A549 treated with CpdA at 1 μM for 4 hours (cell line): ENCODE results near the gene KHDC1. TPM values are rescaled to one million over a fixed set of nuclear protein-coding genes. Genes with fewer than 3 reads are reported as not detected.

Source experiments
- total RNA-seq: library from RNA; stranded (reverse); fragments of 200-300 nt; extraction: Qiagen RNA extraction; gene quantifications from 5 replicates; pipeline ENCODE4 v1.2.3, GENCODE V29; 2022; ENCODE audit warnings: low read depth

Gene KHDC1, protein sequence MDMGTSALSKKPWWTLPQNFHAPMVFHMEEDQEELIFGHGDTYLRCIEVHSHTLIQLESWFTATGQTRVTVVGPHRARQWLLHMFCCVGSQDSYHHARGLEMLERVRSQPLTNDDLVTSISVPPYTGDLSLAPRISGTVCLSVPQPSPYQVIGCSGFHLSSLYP
- 3.2 to 4.8 TPM (median 3.8 TPM) in 5 replicates for total RNA-seq

DNA sequence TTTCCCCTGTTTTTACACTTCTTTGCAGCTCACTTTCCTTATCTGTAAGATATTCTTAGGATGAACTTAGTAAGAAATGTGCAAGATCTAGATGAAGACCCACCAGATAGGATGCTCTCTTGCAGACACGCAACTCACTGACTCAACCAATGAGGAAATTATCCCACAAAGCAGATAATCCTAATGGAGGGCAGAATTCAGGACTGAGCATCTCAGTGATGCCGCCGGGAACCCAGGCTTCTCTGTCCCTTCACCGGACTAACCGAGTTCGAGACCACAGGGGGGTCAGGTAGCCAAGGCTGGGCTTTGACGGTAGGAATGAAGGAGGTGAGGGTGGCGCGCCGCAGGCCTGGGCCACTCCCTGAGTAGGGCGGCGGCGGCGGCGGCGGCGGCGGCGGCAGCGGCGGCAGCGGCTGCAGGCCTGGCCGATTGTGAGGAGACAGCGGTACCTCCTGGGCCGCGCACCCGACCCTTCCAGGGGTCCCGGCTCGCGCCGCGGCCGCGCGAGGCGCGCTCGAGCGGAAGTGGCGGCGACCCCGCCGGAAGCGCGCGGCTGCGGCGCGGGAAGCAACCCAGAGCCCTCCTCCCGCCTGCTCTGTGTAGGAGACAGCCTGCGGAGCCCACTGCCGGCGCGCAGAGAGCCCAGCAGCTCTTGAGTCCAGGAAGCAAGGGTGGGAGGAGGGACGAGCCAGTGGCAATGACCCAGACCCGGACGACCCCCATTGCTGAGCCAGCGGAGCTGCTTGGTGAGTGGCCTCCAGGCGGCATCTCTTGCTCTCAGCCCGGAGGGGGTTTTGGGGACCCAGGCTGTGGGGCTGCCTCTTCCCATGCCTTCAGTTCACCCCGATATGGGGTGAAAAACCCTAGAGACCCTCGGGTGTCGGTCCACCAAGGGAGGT lies at the start of gene KHDC1:
TSS of gene KHDC1 (minus strand) at position 526 of the 899 bp plus-strand sequence. CDS start 20,679 bp downstream, outside the sequence.

DNA sequence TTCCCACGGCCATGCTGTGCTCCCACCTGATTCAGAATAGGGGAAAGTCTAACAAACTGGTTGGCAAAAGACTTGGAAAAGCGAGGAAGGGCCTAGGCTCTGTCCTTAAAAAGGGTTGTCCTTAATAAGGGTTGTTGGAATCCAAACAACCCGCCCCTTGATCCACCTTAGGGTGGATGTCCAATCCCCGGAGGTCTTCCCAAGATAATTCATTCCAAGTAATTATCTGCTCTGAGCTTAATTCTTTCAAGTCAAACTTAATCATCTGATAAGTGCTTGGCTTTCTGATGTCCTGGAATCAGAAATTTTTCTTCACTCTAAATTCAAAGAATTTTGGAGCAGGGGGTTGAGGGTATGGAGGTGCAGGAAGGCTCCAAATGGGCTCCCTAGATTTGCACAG lies 37.6 kb downstream of the KHDC1 start, which contains the start of gene KHDC1L:
TSS of gene KHDC1L (minus strand) at position 101 of the 400 bp plus-strand sequence. CDS start at position 13, 88 bp downstream.

Other genes starting within 250 kb of the KHDC1 start
- 0.25 to 0.66 TPM (median 0.31 TPM) in 3 of 5 replicates, not detected in the others for gene KHDC1L, start 37.7 kb downstream of the KHDC1 start, total RNA-seq
- gene DPPA5, start 91.1 kb upstream of the KHDC1 start, total RNA-seq = not detected in 5 replicates
- gene KHDC3L, start 99.5 kb upstream of the KHDC1 start, total RNA-seq = not detected in 5 replicates
- not detected in 5 replicates for gene OOEP, start 106.7 kb upstream of the KHDC1 start, total RNA-seq
- not detected in 5 replicates for gene DDX43, start 131.6 kb upstream of the KHDC1 start, total RNA-seq
- 5.3 to 7.1 TPM (median 5.5 TPM) in 5 replicates for gene CGAS, start 189.1 kb upstream of the KHDC1 start, total RNA-seq
- 10.7 to 11.1 TPM (median 10.9 TPM) in 5 replicates for gene MTO1, start 198.5 kb upstream of the KHDC1 start, total RNA-seq